Fibroblast of the aortic adventitia (primary cell): ENCODE data around the gene CHD2. TPM values are rescaled to one million over a fixed set of nuclear protein-coding genes. Genes with fewer than 3 reads are reported as not detected.
A peak's percentile ranks its signal among the peaks of the same experiment; 100 is the strongest.

Experiments used
- DNase-seq: peaks from one replicate; pipeline ENCODE4 v3.0.0-alpha.2; 2010; ENCODE audit warnings: low read depth
- H3K4me3 ChIP-seq: 2 replicates; pipeline ENCODE4 v1.5.1; 2011; ENCODE audit warnings: low read depth, mild to moderate bottlenecking, control low read depth, low read length, moderate library complexity
- CTCF ChIP-seq: IDR thresholded peaks from 2 replicates; pipeline ENCODE4 v1.5.1; 2011; ENCODE audit warnings: mild to moderate bottlenecking, low read length, control low read depth, inconsistent platforms; ENCODE audit not compliant: insufficient read depth
- total RNA-seq: library from RNA; depleted of rRNA; stranded (reverse); fragments of >200 nt; gene quantifications from 2 replicates; pipeline ENCODE4 v1.2.3, GENCODE V29; 2012; ENCODE audit warnings: low replicate concordance

The CHD2 gene
- total RNA-seq, 1 donor: 83.7 TPM

GRCh38 chr15:92921215-92922131 is 21.3 kb downstream of the CHD2 start:
- no peak for TF ChIP-seq CTCF
- peak; percentile 64 for DNase-seq
- no peak overlapping the region for H3K4me3 ChIP-seq

GRCh38 chr15:92922418-92923002 is 22.4 kb downstream of the CHD2 start:
- H3K4me3 ChIP-seq: no peak overlapping the region
- DNase-seq: no peak
- no peak for TF ChIP-seq CTCF

GRCh38 chr15:92924216-92924615 is 24.1 kb downstream of the CHD2 start:
- no peak for TF ChIP-seq CTCF
- no peak overlapping the region for H3K4me3 ChIP-seq
- peak; percentile 28 for DNase-seq

- no peak for TF ChIP-seq CTCF
- DNase-seq: no peak
Measured at GRCh38 chr15:92925454-92925853, 25.3 kb downstream of the CHD2 start.

GRCh38 chr15:92928225-92928750 is 28.2 kb downstream of the CHD2 start:
- DNase-seq: no peak
- no peak for TF ChIP-seq CTCF
- no peak overlapping the region for H3K4me3 ChIP-seq

More at GRCh38 chr15:92925454-92925853, 25.3 kb downstream of the CHD2 start:
- no peak overlapping the region for H3K4me3 ChIP-seq

- no peak overlapping the region for H3K4me3 ChIP-seq
- DNase-seq: no peak
- TF ChIP-seq CTCF: no peak
Measured at GRCh38 chr15:92929002-92929401, 28.9 kb downstream of the CHD2 start.
